ENCODE data around the gene TMEM94. TPM values are rescaled to one million over a fixed set of nuclear protein-coding genes. Genes with fewer than 3 reads are reported as not detected.

TMEM94 gene
- total and polyA plus RNA-seq, 2 of the 8 experiments (the other 6 are each of a cell fraction or from before 2014, with no cell fraction given) = 54.8 to 69.9 TPM

DNA sequence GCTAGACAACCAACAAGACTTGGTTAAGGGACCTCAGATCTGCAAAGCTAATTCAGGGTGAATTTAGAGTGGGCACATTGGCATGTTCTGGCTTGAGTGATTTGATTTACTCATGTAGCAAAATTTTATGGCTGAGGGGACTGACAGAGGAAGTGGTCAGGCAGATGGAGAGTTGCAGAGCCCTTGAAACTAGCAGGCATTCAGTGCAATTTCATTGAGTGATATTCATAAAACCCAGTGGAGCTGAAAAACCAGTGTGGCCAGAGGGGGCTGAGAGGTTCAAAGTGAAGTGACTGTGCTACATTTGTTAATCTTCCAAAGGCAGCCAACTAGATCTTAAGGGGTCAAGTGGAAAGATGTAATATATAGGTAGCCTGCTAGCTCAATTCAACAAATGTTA, 2.2 kb upstream of the TMEM94 start:
- Histone ChIP-seq H3K4me1 (replicated peaks in 1 of 4; ENCODE audit: control insufficient read depth in 3 of 4, insufficient read depth in 4 of 4, low read length in 3 of 4) (peaks cover 0 to 7% (median 4%) of the 10 kb centered on the region in 4 experiments; a peak in 6 of 7 replicates), H3K9me3 (ENCODE audit: insufficient read depth in 2 of 2, low read depth in 1 of 2, low read length in 1 of 2) (no peaks in the 10 kb centered on the region), H3K4me2 (ENCODE audit: insufficient read depth in 1 of 2, low read depth in 2 of 2, low read length in 2 of 2) (no peak overlapping the region), H2AFZ (ENCODE audit: low read length) (no peak overlapping the region), H3K9ac (replicated peaks in 1 of 4; ENCODE audit: extremely low read depth in 1 of 4, low read depth in 3 of 4, low read length in 3 of 4) (no peak overlapping the region), H2BK5ac (ENCODE audit: low read depth, low read length) (no peak overlapping the region), H3K4me3 (ENCODE audit: extremely low read depth in 1 of 4, insufficient read depth in 2 of 4, low read depth in 3 of 4, low read length in 4 of 4) (no peak overlapping the region), H4K5ac (ENCODE audit: insufficient read length, low read depth, low read length) (no peak overlapping the region), H2BK15ac (ENCODE audit: low read length) (no peak overlapping the region), H4K91ac (replicated peaks; ENCODE audit: insufficient read length, low read length) (no peak overlapping the region), H3K27ac (ENCODE audit: low read depth, low read length) (no peak overlapping the region), H3K4ac (replicated peaks; ENCODE audit: insufficient read length, low read depth, low read length) (no peak overlapping the region), H3K79me2 (ENCODE audit: control insufficient read depth in 1 of 2, insufficient read depth in 2 of 2, low read length in 2 of 2) (no peaks in the 10 kb centered on the region), H3K56ac (replicated peaks; ENCODE audit: insufficient read length, low read depth, low read length) (no peak overlapping the region), H3K14ac (ENCODE audit: insufficient read length) (no peak overlapping the region), H2BK12ac (ENCODE audit: low read depth, low read length) (no peak overlapping the region), H2AK5ac (ENCODE audit: low read depth, low read length) (no peak overlapping the region), H3K23me2 (ENCODE audit: low read depth, low read length) (peaks cover 8% of the 10 kb centered on the region), H3K36me3 (ENCODE audit: control insufficient read depth in 2 of 4, insufficient read depth in 4 of 4, low read length in 3 of 4) (no peaks in the 10 kb centered on the region), H3K79me1 (ENCODE audit: low read depth, low read length) (no peaks in the 10 kb centered on the region), H2BK120ac (replicated peaks; ENCODE audit: low read depth, low read length) (no peak overlapping the region), H3K23ac (ENCODE audit: insufficient read length) (no peak overlapping the region), H3K27me3 (replicated peaks in 1 of 4; ENCODE audit: control insufficient read depth in 3 of 4, extremely low read depth in 1 of 4, insufficient read depth in 3 of 4, low read length in 3 of 4) (no peaks in the 10 kb centered on the region), H4K8ac (ENCODE audit: extremely low read depth, insufficient read depth, low read length) (no peak overlapping the region), H2BK20ac (ENCODE audit: low read length) (no peak overlapping the region), H3K18ac (ENCODE audit: extremely low read depth, low read length) (no peak overlapping the region), H4K20me1 (replicated peaks in 1 of 2; ENCODE audit: control insufficient read depth in 1 of 2, insufficient read depth in 2 of 2, low read length in 2 of 2) (no peaks in the 10 kb centered on the region)
- no peak for DNase-seq (ENCODE audit: low read depth in 1 of 2, low spot score in 2 of 2)
- POLR2A ChIA-PET (ENCODE audit: partially characterized antibody) = interaction anchor here (0.8 to 0.9 kb wide), 2 partner anchors 13 to 193 kb away, joined by 3 read pairs; partner anchors contain the start of gene GGA3
- FAIRE-seq = no peak
- CTCF ChIA-PET (ENCODE audit: partially characterized antibody) = interaction anchor here (0.6 to 1.9 kb wide), 6 partner anchors 10 to 363 kb away, joined by 3 to 7 read pairs (median 3); no protein-coding TSS in a partner anchor
- TF ChIP-seq, protein P1, sequence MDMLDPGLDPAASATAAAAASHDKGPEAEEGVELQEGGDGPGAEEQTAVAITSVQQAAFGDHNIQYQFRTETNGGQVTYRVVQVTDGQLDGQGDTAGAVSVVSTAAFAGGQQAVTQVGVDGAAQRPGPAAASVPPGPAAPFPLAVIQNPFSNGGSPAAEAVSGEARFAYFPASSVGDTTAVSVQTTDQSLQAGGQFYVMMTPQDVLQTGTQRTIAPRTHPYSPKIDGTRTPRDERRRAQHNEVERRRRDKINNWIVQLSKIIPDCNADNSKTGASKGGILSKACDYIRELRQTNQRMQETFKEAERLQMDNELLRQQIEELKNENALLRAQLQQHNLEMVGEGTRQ (IDR thresholded peaks at IDR 0.05; ENCODE audit: low read length) = no peak
- TF ChIP-seq YY1 (IDR thresholded peaks at IDR 0.05; ENCODE audit: low read depth, low read length) = no peak
- no peak for TF ChIP-seq GABPA (IDR thresholded peaks at IDR 0.05; ENCODE audit: borderline replicate concordance, insufficient read depth, low read length)
- TF ChIP-seq PHF8 (conservative IDR thresholded peaks at IDR 0.05; ENCODE audit: low read depth, low read length) = no peak
- no peak for TF ChIP-seq SIRT6 (IDR thresholded peaks at IDR 0.05; ENCODE audit: low read length)
- TF ChIP-seq ATF2 (IDR thresholded peaks at IDR 0.05; ENCODE audit: low read length) = no peak

Measured in H1 (cell line).